Stimulated activated naive CD4-positive, alpha-beta T cell (primary cell): Measurements from ENCODE around the gene NOL9.

Experiments used
- DNase-seq, 6 experiments: peaks; one replicate each; lab custom pipeline; 2025; lab: John Stamatoyannopoulos, UW

Gene NOL9

GRCh38 chr1:6521536-6521935, 32.8 kb downstream of the NOL9 start:
- DNase-seq = no peak

GRCh38 chr1:6519935-6520671, 34.2 kb downstream of the NOL9 start:
- no peak for DNase-seq

- no peak for DNase-seq
Measured at GRCh38 chr1:6519491-6519934, 34.8 kb downstream of the NOL9 start.

DNA sequence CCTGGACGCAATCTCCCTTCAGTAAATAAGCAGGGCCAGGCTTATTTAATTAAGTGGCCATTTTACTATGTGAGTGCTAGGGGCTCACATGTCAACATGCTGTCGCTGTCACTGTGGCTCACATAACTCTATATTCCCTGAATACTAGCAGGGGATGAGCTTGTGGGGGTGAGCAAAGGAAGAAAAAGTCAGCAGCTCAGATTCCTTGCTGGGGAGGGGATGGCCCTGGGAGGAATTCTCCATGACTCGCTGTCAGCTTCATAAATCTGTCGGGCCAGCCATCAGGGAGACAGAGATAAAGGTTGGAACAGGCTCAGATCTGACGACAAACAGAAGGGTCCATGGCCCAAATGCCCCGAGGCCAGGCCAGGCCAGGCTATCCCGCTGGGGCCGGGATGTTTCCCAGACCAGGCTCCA, 36.9 kb downstream of the NOL9 start:
- no peak for DNase-seq

DNA sequence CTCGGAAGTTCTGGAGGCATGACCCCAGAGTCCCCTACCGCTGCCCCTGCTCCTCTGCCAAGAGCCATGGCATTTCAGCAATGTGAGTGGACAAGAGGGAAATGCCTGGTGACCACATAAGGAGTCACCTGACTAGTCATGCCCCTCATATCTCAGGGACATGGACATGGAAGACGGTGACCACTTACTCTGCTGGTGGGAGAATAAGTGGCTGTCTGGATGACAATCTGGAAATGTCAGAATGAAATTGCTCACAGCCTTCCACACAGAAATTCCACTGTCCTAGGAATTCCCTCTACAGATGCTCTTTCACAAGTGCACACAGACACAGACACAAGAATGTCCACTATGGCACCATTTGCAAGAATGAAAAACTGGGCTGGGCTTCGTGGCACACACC, 38.5 kb downstream of the NOL9 start:
- DNase-seq = no peak

DNA sequence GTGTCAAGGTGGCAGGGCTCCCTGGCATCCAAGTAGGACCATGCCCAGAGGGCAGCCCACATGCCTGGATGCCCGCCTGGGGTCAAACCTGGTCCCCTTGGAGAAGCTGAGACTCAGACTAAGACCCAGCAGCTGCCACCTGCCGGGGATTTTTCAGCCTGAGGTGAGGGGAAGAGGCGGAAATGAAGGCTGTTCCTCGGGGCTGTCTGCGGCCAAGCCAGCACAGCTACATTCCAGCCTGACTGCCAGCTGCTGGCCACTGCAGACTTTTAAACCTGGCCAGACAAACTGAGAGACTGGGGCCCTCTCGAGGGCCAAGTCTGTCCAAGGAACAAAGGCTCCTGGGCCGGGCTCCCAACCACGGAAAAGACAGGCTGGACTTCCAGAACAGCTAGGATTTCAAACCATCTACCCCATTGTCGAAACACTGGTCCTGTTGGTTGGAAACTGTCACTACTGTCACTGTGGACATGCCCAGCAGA, 41.0 kb downstream of the NOL9 start:
- no peak for DNase-seq

DNA sequence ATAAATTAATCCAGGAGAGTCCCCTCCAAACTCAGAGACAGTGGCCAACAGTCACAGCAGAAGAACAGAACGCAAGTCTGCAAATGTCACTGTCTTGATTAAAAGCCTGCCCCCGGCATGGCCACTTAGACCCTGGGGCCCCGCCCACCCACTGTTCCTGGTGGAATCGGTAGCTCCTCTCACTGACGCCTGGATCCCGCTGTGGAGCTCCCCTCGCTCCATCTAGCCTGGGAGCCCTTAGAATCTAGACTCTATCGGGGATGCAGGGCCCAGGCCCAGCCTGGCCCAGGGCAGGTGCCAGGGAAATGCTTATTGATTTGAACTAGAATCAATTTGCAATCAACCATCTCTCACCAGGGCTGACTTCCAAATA, 41.4 kb downstream of the NOL9 start:
- DNase-seq = no peak

GRCh38 chr1:6512245-6512907, 41.9 kb downstream of the NOL9 start:
- DNase-seq = no peak

- DNase-seq = no peak
Measured at GRCh38 chr1:6511561-6512244, 42.6 kb downstream of the NOL9 start.

DNA sequence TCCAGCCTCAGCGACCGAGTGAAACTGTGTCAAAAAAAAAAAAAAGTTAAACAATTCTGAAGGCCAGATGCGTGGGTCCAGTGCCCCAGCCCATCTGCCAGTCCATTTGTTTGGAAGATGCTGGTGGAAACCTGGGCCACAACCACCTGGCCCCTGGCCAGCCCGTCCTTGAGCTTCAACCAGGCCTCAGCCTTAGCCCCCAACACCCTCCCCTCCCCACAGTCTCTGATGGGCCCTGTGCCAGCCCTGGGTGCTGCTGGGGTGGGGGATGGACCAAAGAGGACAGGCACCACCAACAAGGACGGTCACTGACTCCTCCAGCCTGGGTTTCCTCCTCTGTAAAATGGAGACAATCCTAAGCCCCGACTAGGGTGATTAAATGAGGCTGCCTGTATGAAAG, 43.3 kb downstream of the NOL9 start:
- DNase-seq = no peak

DNA sequence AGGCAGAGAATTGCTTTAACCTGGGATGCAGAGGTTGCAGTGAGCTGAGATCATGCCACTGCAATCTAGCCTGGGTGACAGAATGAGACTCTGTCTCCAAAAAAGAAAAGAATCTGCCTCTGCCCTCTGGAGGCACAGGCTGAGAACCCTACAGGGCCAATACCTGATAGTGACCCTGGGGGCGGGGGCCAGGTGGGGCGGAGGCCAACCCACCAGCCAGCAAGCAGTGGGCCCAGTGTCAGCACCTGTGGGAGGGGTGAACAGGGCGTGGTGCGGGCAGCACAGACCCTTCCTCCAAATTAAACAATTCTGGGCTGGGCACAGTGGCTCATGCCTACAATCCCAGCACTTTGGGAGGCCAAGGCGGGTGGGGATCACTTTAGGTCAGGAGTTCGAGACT, 43.8 kb downstream of the NOL9 start:
- DNase-seq = no peak

DNA sequence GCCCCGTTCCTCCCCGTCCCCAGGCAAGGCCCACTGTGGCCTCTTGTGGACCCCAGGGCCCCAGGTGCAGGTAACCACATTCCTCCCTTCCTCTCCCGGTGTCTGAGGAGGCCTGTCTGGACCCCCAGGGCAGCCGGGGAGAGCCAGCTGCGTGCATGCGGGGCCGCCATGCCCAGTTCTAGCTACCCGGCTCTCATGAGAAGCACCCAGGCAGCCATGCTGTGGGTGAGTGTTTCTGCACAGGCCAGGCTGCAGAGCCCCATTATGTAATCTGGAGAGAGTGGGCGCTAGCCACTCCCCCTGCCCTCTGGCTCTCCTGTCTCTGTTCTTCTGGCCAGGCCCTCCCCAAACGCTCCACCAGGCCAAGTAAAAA, 44.4 kb downstream of the NOL9 start:
- no peak for DNase-seq

DNA sequence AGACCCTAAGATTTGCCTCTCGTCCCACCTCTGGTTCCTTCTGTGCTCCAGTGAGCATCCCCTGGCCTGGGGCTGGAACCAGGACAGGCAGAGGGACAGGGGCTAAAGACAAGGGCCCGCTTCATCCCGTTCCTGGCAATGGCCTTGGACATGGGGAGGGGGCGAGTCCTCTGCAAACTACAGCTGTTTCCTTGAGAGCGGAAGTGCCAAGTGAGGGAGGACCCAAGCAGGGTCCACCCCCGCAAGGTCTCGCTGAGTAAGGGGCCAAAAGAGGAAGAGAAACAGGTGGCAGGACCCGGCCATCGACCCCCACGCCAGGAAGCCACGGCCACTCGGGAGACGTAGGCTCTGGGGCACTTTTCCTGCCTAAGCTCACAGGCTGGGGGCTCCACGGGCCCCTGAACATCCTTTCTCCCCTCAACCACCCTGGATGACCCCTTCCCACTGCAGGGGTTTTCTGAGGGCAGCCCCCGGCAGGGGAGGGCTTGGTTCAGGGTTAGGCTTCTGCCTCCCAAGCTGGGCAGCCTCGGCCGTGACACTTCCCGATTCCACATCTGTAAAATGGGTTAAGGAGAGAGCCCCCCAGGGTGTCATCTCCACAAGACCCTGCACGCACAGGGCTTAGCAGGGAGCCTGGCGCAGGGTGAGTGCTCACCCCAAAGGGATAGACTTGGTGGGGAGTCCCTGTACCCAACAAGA, 44.9 kb downstream of the NOL9 start:
- DNase-seq = no peak

GRCh38 chr1:6508816-6509189, 45.5 kb downstream of the NOL9 start:
- no peak for DNase-seq

- DNase-seq = no peak
Measured at GRCh38 chr1:6508154-6508815, 46.0 kb downstream of the NOL9 start.

- no peak for DNase-seq
Measured at GRCh38 chr1:6507461-6507911, 46.8 kb downstream of the NOL9 start.

DNA sequence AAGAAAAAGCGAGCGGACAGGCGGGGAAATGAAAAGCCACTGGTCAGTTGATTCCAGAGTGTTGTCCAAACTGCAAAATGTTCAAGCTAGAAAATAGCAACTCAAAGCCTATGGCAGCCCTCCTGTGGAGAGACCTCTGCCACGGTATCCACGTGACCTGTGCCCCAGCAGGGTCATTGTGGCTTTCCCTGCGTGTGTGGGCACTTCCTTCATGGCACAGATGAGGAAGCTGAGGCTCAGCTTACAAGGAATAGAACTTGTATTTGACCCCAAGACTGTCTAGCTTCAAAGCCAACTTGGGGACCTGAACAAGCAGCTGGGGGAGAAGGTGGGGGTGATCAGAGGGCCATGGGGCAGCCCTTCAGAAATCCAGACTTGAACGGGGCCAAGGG, 47.3 kb downstream of the NOL9 start:
- DNase-seq = no peak

DNA sequence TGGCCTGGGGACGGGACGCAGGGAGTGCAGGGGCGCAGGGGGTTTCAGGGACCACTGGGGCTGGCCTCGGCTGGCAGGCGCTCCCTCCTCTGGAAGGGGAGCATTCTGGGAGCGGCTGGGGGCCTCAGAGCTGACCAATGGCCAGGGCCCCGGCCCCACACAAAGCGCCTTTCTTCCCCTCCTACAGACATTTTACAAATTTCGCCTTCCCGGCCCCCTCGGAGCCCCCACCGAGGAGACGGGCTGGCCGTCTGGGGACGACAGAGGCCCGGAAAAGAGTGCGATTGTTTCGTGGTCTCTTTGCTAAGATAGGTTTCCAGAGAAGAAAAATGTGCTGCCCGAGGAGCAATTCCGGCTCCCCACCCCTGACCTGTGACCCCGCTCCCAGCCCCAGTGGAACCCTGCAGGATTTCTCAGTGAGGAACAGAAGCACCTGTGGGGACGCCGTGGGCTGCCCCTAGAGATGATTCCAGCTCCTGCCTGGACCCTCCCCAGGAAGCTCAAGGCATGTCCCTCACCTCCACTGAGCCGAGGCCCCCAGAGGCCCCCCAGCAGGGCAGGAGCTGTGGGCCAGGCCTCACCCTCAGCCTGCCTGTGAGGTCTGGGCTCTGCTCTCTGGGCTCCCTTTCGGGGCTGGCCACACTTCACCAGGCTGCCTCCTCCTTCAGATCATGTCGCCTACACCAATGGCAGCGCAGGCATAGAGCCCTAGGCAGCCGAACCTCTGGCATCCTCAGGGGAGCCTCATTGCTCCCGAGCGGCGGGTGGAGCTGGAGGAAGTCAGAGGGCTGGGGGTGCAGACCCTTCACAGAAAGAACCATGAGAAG, 47.9 kb downstream of the NOL9 start:
- DNase-seq = no peak

GRCh38 chr1:6505367-6506209, 48.7 kb downstream of the NOL9 start:
- no peak for DNase-seq

GRCh38 chr1:6504887-6505286, 49.4 kb downstream of the NOL9 start:
- DNase-seq = no peak
